Head of caudate nucleus (tissue), 42 donors: Measurements from ENCODE around the gene LDAF1.
"Not testable (repeated sequence)": the region's sequence is repeated elsewhere in the genome, so short reads cannot be mapped to it uniquely, and the experiment has no call there.

Experiments used
- DNase-seq, 42 donors: peaks; one replicate each; pipeline versions ENCODE4 v3.0.0 to v3.0.0-alpha.2; 2020 to 2021; ENCODE audit warnings: mixed read lengths in 7 of 42
- intact Hi-C: fragments of 100-400 bp; cut with DNase I; formaldehyde crosslinking; loops from one replicate; pipeline ENCODE4 v1.15.0; 2022

Gene LDAF1

DNA sequence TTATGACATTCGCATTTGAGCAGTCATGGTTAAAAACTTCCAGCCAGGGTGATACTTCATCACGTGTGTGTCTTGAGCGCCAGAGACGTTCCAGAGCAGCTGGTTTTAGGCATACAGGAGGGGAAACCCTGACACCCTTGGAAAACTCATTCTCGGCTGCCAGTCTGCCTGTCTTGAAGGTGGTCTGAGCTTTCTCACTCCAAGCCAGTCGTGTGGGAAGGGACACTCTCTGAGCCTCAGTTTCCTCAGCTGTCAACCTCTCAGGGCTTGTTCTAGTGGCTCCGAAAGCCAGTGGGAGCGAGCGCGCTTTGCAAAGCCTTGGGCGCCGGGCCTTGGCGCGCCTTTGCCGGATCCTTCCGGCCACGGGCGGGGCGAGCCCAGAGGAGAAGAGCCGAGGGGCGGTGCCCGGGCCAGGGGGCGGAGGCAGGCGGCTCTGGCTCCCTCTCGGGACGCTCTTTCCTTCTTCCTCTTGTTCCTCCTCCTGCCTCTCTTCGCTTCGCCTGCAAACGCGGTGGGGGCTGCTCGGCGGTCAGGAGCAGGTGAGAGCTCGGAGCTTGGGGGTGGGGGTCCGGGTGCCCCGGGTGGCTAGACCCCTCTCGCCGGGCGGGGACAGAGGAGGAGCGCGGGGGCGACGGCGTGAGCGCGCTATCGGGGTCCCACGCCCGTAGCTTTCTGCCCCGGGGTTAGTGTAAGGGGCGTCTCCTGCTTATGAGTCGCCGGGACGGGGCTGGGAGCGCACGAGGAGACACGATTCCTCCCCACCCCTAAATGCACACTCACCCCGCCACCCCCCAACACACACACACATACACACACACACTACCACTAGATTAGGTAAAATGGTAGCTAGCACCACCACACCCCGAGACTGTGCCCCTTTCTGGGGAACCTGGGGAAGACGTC lies at the start of gene LDAF1:
LDAF1 (plus strand) TSS at position 467 of the 903 bp plus-strand sequence. CDS start 2,509 bp downstream, outside the sequence.
- intact Hi-C loops = loop anchor here (10.0 kb wide), 1 partner anchor 146 kb away; no protein-coding TSS in a partner anchor
- DNase-seq = peak in 41 of 42 donors; percentile 27 to 86 (median 71)

DNA sequence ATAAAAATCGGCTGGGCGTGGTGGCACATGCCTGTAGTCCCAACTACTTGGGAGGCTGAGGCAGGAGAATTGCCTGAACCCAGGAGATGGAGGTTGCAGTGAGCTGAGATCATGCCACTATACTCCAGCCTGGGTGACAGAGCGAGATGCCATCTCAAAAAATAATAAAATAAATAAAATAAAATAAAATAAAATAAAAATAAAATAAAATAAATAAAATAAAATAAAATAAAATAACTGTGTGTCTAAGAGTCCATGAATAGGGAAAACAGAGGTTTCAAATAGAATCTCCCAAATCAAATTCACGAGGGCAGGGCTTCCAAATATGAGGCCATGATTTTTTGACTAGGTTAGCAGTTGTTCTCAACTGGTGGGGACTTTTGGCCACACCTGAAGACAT lies 42.9 kb upstream of the LDAF1 start:
- DNase-seq, intact Hi-C loops: not testable (repeated sequence)

DNA sequence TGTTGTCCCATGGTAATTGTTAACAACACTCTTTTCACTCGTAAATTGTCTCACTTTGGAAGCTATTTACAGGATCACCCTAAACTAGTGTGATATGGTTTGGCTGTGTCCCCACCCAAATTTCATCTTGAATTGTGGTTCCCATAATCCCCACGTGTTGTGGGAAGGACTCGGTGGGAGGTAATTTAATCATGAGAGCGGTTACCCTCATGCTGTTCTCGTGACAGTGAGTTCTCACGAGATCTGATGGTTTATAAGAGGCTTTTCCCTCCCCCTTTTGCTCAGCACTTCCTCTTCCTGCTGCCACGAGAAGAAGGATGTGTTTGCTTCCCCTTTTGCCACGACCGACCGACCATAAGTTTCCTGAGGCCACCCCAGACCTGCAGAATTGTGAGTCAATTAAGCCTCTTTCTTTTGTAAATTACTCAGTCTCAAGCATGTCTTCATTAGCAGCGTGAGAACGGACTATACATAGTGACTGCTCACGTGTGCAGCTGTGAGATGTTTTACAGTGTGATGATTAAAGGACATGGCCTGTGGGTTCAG lies 42.3 kb upstream of the LDAF1 start:
- intact Hi-C loops = no loop called here
- no peak for DNase-seq

DNA sequence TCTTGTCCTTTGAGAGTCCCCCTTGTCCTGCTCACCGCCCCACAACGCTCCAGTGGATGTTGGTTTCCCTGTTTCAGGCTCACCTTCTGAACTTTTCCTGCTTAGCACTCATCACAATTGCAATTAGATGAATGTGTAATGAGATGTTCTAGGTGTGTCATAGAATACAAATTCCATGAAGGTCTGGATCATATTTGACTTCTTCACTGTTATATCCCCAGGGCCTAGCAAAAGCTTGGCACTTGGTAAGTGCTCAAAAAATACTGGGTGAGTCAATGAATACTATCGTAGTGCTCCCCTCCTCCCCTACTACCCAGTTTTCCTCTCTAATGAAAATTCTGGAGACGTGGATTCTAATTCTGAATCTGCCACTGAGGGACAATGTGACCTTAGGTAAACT lies 40.9 kb upstream of the LDAF1 start:
- intact Hi-C loops = no loop called here
- DNase-seq = no peak

DNA sequence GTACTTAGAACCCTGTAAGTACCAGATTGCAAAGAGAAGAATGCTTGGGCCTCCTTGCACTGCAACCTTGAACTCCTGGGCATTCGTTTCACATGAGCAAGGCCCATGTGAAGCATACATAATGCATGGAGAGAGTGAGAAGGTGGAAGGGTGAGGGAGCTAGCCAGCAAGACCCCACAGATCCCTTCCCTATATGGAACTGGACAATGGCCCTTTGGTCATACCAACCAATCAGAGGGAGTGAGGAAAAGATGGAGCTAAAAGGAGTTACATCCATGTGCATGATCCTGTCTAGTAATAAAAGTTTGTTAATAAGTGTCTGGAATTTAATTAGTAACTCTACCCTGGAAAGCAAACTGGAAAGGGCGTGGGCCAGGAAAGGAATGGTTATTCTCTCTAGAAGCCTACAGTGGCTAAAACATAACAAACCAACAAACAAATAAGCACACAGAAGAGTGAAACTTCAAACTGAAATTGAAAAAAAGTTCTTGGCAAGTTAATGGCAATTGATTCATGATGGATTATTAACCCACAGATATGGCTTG lies 37.4 kb upstream of the LDAF1 start:
- intact Hi-C loops = no loop called here
- no peak for DNase-seq

DNA sequence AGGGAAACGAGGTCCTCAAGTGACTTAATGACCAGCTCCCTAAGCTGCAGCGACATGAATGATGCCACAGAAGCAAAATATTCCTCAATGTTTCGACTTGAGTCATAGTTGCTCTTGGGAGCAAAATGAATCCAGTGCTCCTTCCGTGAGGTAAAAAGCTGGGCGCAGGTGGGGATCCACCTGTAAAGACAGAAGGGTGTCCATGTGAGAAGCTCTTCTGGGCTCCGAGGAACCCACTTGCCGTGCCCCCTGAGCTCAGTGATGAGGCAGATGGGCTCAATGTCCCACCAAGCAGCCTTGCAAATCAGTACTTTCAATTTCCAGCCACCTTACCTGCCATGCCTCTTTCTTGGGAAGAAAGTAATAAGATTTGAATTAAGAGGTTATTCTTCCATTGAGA lies 33.3 kb upstream of the LDAF1 start:
- intact Hi-C loops = no loop called here

DNA sequence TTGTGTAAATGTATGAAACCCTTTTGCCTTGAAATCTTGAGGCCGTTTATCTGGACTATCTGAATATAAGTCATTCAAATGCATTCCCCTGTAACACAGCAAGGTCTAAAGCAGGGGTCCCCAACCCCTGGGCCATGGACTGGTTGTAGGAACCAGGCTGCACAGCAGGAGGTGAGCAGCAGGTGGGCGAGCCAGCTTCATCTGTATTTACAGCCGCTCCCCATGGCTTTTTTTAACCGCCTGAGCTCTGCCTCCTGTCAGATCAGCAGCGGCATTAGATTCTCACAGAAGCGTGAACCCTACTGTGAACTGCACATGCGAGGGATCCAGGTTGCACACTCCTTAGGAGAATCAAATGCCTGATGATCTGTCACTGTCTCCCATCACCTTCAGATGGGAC lies 32.0 kb upstream of the LDAF1 start:
- intact Hi-C loops = no loop called here
- peak in 24 of 42 donors; percentile 18 to 74 (median 27) for DNase-seq

More for the DNA sequence above, 33.3 kb upstream of the LDAF1 start:
- no peak for DNase-seq

- peak in 32 of 42 donors; percentile 2 to 72 (median 30) for DNase-seq
- intact Hi-C loops = no loop called here
Measured at GRCh38 chr16:21128991-21129390, 29.5 kb upstream of the LDAF1 start.

DNA sequence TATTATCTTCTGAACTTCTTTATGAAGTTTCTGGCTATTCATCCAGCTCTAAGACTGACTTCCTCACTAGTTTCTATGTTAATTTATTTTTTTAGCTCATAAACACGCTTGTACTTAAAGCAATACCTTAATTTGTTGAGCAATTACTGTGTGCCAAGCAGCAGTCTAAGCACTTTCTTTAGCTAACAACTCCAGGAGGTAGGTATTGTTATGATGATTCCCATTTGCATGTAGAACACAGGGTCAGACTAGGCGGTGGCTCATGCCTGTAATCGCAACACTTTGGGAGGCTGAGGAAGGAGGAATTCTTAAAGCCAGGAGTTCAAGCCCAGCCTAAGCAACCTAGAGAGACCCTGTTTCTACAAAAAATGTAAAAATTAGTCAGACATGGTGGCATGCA lies 27.7 kb upstream of the LDAF1 start:
- intact Hi-C loops = no loop called here
- no peak for DNase-seq

DNA sequence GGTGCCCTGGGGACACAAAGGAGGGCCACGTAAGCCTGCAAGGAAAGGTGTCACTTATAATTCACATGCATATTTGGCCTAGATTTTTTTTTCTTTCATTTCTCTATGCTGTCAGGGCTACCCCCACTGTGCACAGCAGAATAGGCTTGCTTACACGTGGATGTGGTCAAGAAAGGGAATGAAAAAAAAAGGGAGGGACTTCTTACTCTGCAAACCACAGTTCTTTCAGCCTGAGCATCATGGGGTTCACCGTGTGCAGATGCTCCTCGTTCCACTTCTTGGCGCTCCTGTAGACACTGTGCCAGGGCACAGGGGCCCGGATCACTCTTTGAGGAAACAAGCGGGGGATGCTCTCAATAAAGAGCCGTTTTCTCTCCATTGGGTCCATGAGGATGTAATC lies 24.4 kb upstream of the LDAF1 start:
- intact Hi-C loops = no loop called here
- no peak for DNase-seq

DNA sequence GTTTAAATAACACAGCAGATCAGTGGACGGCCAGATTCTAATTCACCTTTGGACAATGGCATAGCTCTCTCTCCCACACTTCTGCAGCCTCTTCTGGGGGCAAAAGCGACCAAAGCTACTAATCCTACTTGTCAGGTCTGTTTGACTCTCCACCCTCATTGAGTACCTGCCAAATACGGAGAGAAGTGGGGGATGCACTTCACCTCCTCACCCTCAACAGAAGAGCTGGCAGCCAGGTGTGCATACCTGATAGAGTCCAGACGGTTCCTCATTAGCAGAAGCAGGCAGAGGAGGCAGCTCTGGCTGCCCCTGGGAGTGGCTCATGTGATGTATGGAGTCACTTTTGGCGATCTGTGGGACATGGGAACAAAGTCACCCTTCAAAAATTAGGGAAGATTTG lies 12.7 kb upstream of the LDAF1 start:
- intact Hi-C loops = no loop called here
- DNase-seq = no peak

DNA sequence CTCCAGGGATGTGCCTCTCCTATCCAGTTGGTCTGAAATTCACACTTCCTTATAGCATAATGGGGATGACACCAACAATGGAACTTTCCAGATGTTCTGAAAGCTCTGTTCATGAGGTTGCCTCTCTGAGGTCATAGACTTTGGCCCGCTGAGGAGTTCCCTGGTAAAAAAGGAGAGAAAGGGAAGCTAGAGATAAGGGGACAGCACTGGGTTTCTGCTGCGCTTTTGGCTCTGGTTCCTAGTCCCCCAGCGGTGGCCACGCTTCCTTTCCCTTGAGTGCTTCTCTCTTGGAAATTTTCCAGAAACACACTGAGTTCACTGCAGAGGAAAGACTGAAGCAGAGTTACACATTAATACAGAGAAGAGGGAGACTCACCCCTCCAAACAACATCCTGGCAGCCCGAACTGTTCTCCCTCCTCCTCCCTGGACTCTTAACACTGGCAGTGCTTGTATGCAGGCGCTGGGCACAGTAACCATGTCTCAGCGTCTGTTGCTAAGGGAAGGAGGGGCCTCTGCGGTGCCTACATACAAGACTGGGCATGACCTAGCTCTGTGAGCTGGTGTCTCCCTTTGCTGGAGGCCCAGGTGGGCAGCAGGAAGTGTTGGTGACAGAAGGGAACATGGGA lies 8.0 kb upstream of the LDAF1 start, which contains the start of gene DNAH3:
DNAH3 (minus strand) TSS at position 472 of the 627 bp plus-strand sequence. CDS start 527 bp downstream, outside the sequence.
- intact Hi-C loops = loop anchor here (10.0 kb wide), 1 partner anchor 154 kb away; no protein-coding TSS in a partner anchor
- no peak for DNase-seq

GRCh38 chr16:21152160-21153030 lies 6.1 kb upstream of the LDAF1 start:
- intact Hi-C loops = loop anchor here (10.0 kb wide), 1 partner anchor 152 kb away; no protein-coding TSS in a partner anchor
- not testable (repeated sequence) for DNase-seq

- DNase-seq = not testable (repeated sequence)
- intact Hi-C loops = loop anchor here (10.0 kb wide), 1 partner anchor 152 kb away; no protein-coding TSS in a partner anchor
Measured at GRCh38 chr16:21153124-21153729, 5.2 kb upstream of the LDAF1 start.

GRCh38 chr16:21156011-21156410 lies 2.5 kb upstream of the LDAF1 start:
- intact Hi-C loops = loop anchor here (10.0 kb wide), 1 partner anchor 149 kb away; no protein-coding TSS in a partner anchor
- DNase-seq = not testable (repeated sequence)

DNA sequence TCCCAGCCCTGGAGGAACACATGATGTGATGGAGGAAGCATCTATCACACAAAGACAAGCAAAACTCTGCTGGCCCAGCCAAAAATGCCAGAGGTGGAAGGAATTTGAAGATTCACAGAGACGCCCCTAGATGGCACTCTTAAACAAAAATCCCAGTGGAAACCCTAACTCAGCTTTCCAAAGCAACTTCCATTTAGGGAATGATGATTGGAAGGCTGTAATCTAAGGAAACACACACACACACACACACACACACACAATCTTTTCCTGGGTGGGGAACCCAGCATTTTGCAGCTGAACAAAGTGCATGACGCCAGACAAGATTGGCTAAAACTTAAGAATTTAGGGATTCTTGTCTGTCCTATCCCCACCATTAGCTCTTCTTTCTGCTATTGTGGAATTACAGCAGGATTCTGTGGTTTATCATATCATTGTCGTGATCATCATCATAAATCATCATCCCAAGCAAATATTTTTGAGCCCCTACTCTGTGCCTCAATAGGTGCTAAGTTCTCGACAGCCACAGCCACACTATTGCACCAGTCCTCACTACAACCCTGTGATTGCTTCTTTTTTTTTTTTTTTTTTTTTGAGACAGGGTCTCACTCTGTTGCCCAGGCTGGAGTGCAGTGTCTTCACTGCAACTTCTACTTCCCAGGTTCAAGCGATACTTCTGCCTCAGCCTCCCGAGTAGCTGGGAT lies 1.6 kb upstream of the LDAF1 start:
- intact Hi-C loops = loop anchor here (10.0 kb wide), 1 partner anchor 148 kb away; no protein-coding TSS in a partner anchor
- peak in 34 of 42 donors; percentile 9 to 74 (median 44) for DNase-seq

GRCh38 chr16:21157632-21158031 lies 842 bp upstream of the LDAF1 start:
- intact Hi-C loops = loop anchor here (10.0 kb wide), 1 partner anchor 147 kb away; no protein-coding TSS in a partner anchor

More at GRCh38 chr16:21157632-21158031, 842 bp upstream of the LDAF1 start:
- no peak for DNase-seq
